ENCODE results near the gene NFIB.

GRCh38 chr9:14260101-14260500, 53.8 kb downstream of the NFIB start:
- TF ChIP-seq CTCF (conservative IDR thresholded peaks at IDR 0.05) (no peak), EZH2 (IDR thresholded peaks at IDR 0.05; ENCODE audit: low read depth) (no peak)

Measured in PC-9 (cell line).